Tongue (tissue), 2 donors: Measurements from ENCODE around the gene NR1I3. TPM values are rescaled to one million over a fixed set of nuclear protein-coding genes. Genes with fewer than 3 reads are reported as not detected.

ENCODE experiments used
- DNase-seq: peaks from one replicate; pipeline ENCODE4 v3.0.0-alpha.2; 2015
- total RNA-seq: library from RNA; depleted of rRNA; stranded (reverse); fragments of >200 nt; gene quantifications from one replicate; pipeline ENCODE4 v1.2.3, GENCODE V29; 2014

NR1I3 gene
- total RNA-seq, 1 donor from 2014 or later: not detected

DNA sequence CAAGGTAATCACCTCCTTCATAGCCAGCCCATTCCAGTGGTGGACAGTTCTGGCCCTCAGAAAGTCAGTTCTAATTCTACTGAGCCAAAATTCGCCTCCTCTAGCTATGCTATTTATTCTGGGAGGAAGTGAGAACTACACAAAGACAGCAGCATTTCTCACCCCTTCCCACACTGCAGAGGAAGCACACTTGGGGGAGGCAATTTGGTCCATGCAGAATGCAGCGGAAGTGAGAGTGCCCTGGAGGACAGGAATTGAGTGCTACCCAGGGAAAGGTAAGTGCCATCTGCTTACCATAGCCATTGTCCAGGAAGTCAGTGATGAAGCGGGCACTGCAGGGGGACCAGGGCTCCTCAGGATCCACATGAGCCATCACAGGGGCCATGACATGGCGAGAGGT lies 42.8 kb downstream of the NR1I3 start:
- no peak for DNase-seq

DNA sequence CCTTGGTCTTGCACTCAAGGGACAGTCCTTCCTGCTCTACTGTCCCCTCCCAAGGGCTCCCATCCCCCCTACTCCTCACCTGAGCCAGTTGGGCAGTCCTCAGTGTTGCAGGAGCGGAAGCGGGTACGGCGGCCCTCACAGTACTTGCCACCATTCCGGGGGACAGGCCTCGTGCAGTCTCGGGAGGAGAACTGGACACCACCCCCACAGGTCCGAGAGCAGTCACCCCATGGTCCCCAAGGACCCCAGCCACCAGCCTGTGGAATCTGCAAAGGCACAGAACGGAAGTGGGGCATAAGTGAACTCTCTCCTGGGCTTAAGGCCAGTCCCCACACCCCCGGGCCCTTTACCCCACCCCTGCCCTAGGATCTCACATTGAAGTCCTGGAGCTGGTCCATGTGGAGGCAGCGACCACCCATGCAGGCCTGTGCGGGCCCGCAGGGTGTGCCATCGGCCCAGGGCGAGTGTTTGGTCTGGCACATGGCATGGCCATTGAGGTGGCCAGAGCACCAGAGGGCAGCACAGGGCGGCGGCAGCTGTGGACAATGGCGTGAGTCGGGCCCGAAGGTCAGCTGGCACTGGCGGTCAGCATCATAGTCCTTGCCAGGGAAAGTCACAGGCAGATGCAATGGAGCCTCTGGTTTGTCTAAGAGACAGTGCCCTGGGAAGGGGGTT lies 44.3 kb downstream of the NR1I3 start:
- DNase-seq: no peak

DNA sequence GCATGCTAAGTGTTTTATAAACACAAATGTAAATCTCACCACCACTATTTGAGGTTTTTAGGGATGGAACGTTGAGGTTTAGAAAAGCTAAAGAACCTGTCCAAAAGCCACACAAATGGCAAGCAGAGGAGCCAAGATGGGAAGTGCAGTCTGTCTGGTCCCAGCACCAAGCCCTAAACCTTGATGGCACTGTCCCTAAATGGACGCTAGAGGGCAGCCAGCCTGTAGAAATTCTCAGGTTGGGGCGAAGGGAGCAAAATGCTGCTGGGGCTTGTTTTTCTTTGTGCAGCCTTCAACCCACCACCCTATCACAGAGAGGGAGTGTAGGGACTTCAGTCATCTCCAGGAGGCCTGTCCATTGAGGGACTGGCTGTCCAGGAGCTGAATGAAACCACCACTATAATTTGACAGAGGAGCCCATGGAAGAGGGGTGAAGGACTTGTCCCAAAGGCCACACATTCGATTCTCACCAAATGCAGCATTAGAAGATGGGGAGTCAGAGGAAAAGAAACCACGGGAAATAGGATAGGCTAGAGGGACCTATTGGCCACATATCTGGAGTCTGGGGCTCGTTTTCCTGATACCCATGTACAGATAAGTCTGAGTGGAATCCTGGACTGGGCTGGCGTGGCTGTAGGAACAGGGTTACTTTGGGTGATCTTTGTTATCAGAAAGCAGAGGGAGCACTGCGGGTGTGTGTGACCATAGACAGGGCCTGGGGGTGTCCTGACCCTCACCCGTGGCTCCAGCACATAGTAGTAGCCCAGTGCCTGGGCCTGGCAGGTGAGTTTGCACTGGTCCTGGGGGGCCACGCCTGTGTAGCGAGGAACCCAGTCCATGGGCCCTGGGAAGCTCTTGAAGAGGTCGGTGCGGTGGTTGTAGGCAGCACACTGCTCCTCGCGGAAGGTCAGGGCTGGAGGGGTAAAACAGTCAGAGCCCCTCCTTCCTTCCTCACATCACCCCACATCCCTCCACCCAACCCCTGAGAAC lies 45.2 kb downstream of the NR1I3 start:
- peak; percentile 87 for DNase-seq

DNA sequence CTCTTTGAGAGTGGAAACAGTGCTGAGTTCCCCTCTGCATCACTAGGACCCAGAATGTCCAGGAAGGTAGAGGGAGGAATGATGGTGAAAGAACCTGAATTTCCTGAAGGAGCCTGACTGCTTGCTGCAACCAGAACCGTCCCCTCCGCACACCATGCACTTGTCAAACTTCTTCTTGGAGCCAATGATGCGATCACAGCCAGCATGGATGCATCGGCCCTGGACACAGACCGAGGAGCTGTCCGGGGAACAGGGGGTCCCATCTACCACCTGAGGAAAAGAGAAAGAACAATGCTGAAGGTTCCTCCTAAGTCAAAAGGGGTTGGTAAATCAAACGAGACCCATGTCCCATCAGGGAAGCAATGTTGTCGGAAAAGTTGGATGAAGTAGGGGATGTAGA lies 46.0 kb downstream of the NR1I3 start:
- no peak for DNase-seq

DNA sequence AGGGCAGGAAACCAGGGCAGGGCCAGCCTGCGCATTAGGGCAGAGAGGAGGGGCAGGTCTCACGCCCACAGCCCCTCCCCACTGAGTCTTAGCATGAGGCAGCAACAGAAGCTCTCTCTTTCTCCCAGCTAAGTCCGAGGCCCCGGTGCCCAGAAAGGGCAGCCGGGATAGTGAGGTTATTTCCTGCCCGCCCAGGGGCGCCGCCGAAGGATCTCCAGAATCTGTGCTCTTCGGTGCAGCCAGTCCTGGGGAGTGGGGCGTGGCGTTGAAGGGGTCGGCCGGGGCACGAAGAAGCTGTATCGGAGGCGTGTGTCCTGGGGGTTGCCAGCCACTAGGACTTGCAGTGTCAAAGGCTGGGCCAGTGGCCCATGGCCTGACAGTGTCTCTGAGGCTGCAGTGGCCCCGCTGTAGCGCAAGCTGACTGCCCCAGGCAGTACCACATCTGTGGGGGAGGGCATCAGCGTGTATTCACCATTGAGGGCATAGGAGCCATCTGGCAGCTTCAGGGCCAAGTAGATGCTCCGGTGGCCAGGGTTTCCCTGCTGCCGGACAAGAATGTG lies 47.0 kb downstream of the NR1I3 start:
- DNase-seq: no peak

DNA sequence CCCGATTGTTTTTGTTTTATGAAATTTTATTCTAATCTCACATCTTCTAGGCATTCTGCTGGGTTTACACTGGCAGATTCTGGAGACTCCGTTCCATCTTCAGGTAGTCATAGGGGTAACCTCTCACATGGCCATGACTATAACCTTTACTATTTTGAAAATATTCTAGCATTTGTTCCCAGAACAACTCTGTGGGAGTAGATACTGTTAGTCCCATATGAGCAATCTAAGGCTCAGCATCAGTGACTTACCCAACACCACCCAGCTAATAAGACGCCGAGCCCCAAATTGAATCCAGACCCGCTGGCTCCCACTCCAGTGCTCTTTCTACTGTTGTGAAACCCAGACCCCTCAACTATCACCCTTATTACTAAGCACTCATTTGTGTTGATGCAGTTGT lies 49.0 kb downstream of the NR1I3 start:
- DNase-seq: no peak

DNA sequence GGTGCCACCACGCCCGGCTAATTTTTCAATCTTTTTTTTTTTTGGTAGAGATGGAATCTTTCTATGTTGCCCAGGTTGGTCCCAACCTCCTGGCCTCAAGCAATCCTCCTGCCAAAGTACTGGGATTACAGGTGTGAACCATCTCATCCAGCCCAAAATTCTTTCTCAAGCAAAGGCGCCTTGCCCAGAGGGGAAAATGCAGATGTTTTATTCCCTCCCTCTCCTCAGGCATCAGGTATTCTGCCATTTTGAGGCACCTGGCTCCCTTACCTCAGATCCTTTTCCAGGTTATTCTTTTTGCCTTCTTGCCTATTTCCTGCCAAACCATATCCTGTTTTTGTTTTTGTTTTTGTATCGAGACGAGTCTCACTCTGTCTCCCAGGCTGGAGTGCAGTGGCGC lies 49.6 kb downstream of the NR1I3 start:
- no peak for DNase-seq

DNA sequence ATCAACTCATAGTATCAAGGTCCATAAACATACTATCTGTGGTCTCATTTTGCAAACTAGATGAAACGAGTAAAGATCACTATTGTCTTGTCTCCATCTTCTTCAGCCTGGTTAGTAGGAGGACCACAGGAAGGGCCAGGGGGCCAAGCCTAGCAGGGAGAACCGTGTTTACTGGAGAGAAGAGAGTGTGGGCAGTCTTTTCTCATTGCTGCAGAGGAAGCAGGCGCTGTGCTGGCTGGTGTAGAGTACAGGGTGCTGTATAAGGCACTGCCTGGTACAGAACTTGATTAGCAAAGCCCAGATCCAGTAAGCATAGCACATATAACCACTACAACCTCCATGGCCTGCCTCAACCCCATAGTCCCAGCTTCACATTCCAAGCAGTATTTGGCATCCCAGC lies 50.7 kb downstream of the NR1I3 start:
- DNase-seq: no peak

DNA sequence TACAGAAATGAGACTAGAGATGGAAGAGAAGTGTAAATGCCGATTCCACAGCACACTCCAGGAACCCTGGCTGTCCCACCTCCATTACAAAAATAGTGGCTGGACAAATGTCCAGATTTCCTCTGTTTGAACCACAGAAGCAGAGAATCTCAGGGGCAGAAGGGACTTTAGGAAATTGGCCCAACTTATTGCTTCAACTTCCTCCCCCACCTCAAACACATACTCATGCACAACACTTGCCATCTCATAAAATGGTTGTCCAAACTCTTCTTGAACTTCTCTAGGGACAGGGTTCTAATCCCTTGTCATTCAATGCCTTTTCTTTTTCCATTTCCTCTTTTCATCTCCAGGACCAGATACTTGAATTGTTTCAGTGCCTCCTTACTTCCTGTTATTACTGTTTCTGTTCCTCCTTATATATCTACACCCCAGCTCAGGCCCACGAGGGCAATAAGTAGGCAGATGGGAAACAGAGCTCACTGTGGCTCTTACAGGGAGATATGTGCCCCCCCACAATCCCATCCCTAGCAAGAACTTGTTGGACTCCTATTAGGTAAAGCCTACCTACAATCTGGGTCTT lies 52.2 kb downstream of the NR1I3 start:
- no peak for DNase-seq

DNA sequence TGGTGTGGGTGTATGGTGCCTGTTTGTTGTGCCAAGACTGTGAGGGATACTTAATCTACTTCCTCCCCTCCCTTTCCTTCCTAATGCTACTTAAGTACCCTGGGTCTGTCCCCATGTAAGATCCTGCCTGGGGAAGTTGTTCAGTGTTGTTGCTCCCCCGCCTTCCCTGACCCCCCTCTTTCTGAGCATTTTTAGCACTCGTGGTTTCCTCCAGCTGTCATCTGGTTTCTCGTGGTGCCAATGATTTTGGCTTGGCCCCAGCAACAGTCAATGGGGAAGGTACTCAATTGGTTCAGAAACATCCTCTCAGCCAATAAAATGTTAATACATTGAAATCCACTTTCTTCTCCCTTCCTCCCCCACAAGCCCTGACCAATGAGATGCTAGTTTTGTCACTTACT lies 52.7 kb downstream of the NR1I3 start:
- DNase-seq: peak; percentile 90

DNA sequence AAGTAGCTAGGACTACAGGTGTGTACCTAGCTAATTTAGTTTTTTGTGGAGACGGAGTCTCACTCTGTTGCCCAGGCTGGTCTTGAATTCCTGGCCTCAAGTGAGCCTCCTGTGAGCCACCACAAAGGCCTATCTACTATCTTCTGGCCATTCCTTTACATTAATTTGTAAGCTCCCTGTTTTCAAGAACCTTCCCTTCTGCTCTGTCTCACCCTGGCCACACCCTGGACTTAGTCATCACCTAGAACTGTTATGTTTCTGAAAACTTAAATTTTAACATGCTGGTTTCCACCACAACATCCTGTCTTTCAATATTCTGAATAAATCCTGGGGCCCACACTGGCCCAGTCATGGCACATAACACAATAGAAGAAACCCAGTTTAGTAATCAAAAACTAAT lies 55.8 kb downstream of the NR1I3 start:
- no peak for DNase-seq

DNA sequence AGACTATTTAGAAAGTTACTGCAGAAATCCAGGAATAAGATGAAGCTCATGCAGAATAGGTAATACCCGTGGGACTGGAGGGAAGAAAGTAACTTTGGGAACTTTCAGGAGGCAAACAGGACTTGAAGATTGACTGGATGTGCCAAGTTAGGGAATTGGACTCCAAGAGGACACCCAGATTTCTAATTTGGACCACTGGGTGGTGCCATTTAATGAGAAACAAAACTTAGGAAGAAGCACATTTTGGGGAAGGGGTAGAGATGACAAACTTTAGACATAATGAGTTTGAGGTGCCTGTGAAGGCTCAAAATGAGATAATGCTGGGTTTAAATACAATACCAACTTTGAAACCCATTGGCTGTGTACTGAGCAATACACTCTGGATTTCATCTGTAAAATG lies 57.4 kb downstream of the NR1I3 start:
- DNase-seq: no peak

DNA sequence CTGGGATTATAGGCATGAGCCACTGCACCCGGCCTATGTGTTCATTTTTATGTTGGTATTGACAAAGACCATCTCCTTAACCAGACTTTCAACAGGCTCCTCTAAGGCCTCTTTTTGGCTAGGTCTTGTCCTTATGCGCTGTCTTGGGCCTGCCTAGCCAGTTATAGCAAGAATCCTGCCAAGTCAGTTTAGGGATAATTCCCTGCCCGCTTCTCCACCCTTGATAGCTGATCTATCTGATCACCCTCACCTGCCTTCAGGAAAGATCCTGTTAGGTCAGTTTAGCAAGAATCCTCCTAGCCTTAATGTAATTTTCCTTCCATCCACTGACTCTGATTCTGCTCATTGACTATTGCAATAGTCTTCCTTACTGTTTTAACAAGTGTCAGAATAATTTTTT lies 58.3 kb downstream of the NR1I3 start:
- DNase-seq: no peak

Other genes starting within 250 kb of the NR1I3 start
- gene F11R, start 217.1 kb downstream of the NR1I3 start, total RNA-seq: 30.0 TPM
- 53.9 TPM for gene TSTD1, start 199.2 kb downstream of the NR1I3 start, total RNA-seq
- 50.4 TPM for gene USF1, start 192.2 kb downstream of the NR1I3 start, total RNA-seq
- 3.0 TPM for gene ARHGAP30, start 168.3 kb downstream of the NR1I3 start, total RNA-seq
- gene NECTIN4, start 148.6 kb downstream of the NR1I3 start, total RNA-seq: 18.0 TPM
- 3.3 TPM for gene KLHDC9, start 139.8 kb downstream of the NR1I3 start, total RNA-seq
- gene PFDN2, start 120.2 kb downstream of the NR1I3 start, total RNA-seq: 24.5 TPM
- 19.3 TPM for gene NIT1, start 120.1 kb downstream of the NR1I3 start, total RNA-seq
- 37.6 TPM for gene DEDD, start 105.5 kb downstream of the NR1I3 start, total RNA-seq
- gene UFC1, start 84.2 kb downstream of the NR1I3 start, total RNA-seq: 109 TPM
- 16.5 TPM for gene USP21, start 78.7 kb downstream of the NR1I3 start, total RNA-seq
- gene PPOX, start 71.8 kb downstream of the NR1I3 start, total RNA-seq: 15.2 TPM
- 9.3 TPM for gene B4GALT3, start 60.7 kb downstream of the NR1I3 start, total RNA-seq
- 18.9 TPM for gene ADAMTS4, start 39.1 kb downstream of the NR1I3 start, total RNA-seq
- 174 TPM for gene NDUFS2, start 35.8 kb downstream of the NR1I3 start, total RNA-seq
- gene FCER1G, start 22.9 kb downstream of the NR1I3 start, total RNA-seq: 4.4 TPM
- gene APOA2, start 14.6 kb downstream of the NR1I3 start, total RNA-seq: not detected
- gene TOMM40L, start 12.1 kb downstream of the NR1I3 start, total RNA-seq: 11.3 TPM
- 4.9 TPM for gene PCP4L1, start 20.5 kb upstream of the NR1I3 start, total RNA-seq
- gene MPZ, start 71.8 kb upstream of the NR1I3 start, total RNA-seq: 67.9 TPM
- 41.9 TPM for gene SDHC, start 76.2 kb upstream of the NR1I3 start, total RNA-seq
- gene CFAP126, start 129.7 kb upstream of the NR1I3 start, total RNA-seq: not detected